HEK293 (cell line): ENCODE results near the gene EME2.
A peak's percentile ranks its signal among the peaks of the same experiment; 100 is the strongest.

ENCODE experiments used
- CTCF ChIA-PET: fragments of 350-600 bp; formaldehyde crosslinking; extraction: SDS; loops from one replicate; lab custom pipeline; 2021; ENCODE audit warnings: antibody characterized with exemption; lab: Yijun Ruan, JAX
- POLR2A ChIA-PET: fragments of 300-600 bp; formaldehyde crosslinking; extraction: SDS; loops from one replicate; lab custom pipeline; 2020; ENCODE audit warnings: antibody characterized with exemption, inconsistent platforms; lab: Yijun Ruan, JAX
- H3K27ac ChIP-seq: fragments of 200-500 bp; sonication (Bioruptor generic); 2 replicates; pipeline ENCODE4 v1.5.1; 2014; ENCODE audit warnings: low read depth, low read length, control low read depth, inconsistent platforms; ENCODE audit errors: extremely low read depth
- H3K36me3 ChIP-seq, 2 experiments: fragments of 200-500 bp in 1 of 2; sonication (Bioruptor generic) in 1 of 2; 1 replicate in 1 of 2; 2 replicates in 1 of 2; pipeline ENCODE4 v1.5.1; 2014 to 2017; ENCODE audit warnings: inconsistent platforms in 2 of 2, low read length in 2 of 2; ENCODE audit not compliant: control insufficient read depth in 2 of 2, insufficient read depth in 1 of 2
- H3K4me1 ChIP-seq: fragments of 200-500 bp; sonication (Bioruptor generic); 2 replicates; pipeline ENCODE4 v1.5.1; 2014; ENCODE audit warnings: mild to moderate bottlenecking, low read length, inconsistent platforms; ENCODE audit not compliant: control insufficient read depth, insufficient read depth
- H3K4me3 ChIP-seq: 2 replicates; pipeline ENCODE4 v1.5.1; 2011; ENCODE audit warnings: low read depth, mild to moderate bottlenecking, control low read depth, low read length, moderate library complexity
- H3K9me3 ChIP-seq: fragments of 200-500 bp; sonication (Bioruptor generic); 2 replicates; pipeline ENCODE4 v1.5.1; 2014; ENCODE audit warnings: low read depth, low read length, inconsistent platforms; ENCODE audit not compliant: control insufficient read depth, insufficient read depth
- ATF2 ChIP-seq: fragments of 450-650 bp; formaldehyde crosslinking; IDR thresholded peaks from 2 replicates; pipeline ENCODE4 v1.5.1; 2016; ENCODE audit warnings: missing biosample characterization, missing genetic modification characterization, low read depth
- GLI4 ChIP-seq: fragments of 450-650 bp; formaldehyde crosslinking; IDR thresholded peaks from 2 replicates; pipeline ENCODE4 v1.5.1; 2016; ENCODE audit warnings: missing biosample characterization, missing genetic modification characterization
- IKZF3 ChIP-seq: fragments of 450-650 bp; IDR thresholded peaks from 2 replicates; pipeline ENCODE4 v1.5.0; 2018; ENCODE audit warnings: missing biosample characterization, mild to moderate bottlenecking, missing genetic modification characterization, moderate library complexity
- PRDM2 ChIP-seq: fragments of 450-650 bp; formaldehyde crosslinking; IDR thresholded peaks from 2 replicates; pipeline ENCODE4 v1.5.1; 2016; ENCODE audit warnings: missing biosample characterization, missing genetic modification characterization, borderline replicate concordance
- SCRT1 ChIP-seq: fragments of 450-650 bp; formaldehyde crosslinking; IDR thresholded peaks from 2 replicates; pipeline ENCODE4 v1.5.1; 2016; ENCODE audit warnings: missing biosample characterization, missing genetic modification characterization, borderline replicate concordance
- SP7 ChIP-seq: fragments of 450-650 bp; formaldehyde crosslinking; IDR thresholded peaks from 2 replicates; pipeline ENCODE4 v1.5.1; 2016; ENCODE audit warnings: missing biosample characterization, missing genetic modification characterization
- TRIM28 ChIP-seq: IDR thresholded peaks from 2 replicates; pipeline ENCODE4 v1.6.1; 2011; ENCODE audit warnings: low read length, control low read depth, borderline replicate concordance
- ZNF10 ChIP-seq: fragments of 450-650 bp; formaldehyde crosslinking; IDR thresholded peaks from 2 replicates; pipeline ENCODE4 v1.5.1; 2017; ENCODE audit warnings: missing biosample characterization, missing genetic modification characterization
- ZNF112 ChIP-seq: fragments of 450-650 bp; formaldehyde crosslinking; IDR thresholded peaks from 2 replicates; pipeline ENCODE4 v1.5.0; 2017; ENCODE audit warnings: missing biosample characterization, missing genetic modification characterization
- ZNF140 ChIP-seq: fragments of 450-650 bp; formaldehyde crosslinking; IDR thresholded peaks from 2 replicates; pipeline ENCODE4 v1.5.1; 2016; ENCODE audit warnings: missing biosample characterization, missing genetic modification characterization
- ZNF146 ChIP-seq: fragments of 450-650 bp; formaldehyde crosslinking; IDR thresholded peaks from 2 replicates; pipeline ENCODE4 v1.5.1; 2016; ENCODE audit warnings: missing biosample characterization, missing genetic modification characterization
- ZNF184 ChIP-seq: fragments of 450-650 bp; IDR thresholded peaks from 2 replicates; pipeline ENCODE4 v1.5.1; 2018; ENCODE audit warnings: missing biosample characterization, mild to moderate bottlenecking, missing genetic modification characterization
- ZNF211 ChIP-seq: fragments of 450-650 bp; formaldehyde crosslinking; IDR thresholded peaks from 2 replicates; pipeline ENCODE4 v1.5.1; 2016; ENCODE audit warnings: low read depth, missing biosample characterization, missing genetic modification characterization
- ZNF354C ChIP-seq: fragments of 450-650 bp; formaldehyde crosslinking; IDR thresholded peaks from 2 replicates; pipeline ENCODE4 v1.5.1; 2016; ENCODE audit warnings: missing biosample characterization, missing genetic modification characterization, low read depth, borderline replicate concordance
- ZNF362 ChIP-seq: fragments of 450-650 bp; formaldehyde crosslinking; IDR thresholded peaks from 2 replicates; pipeline ENCODE4 v1.5.1; 2016; ENCODE audit warnings: missing biosample characterization, missing genetic modification characterization
- ZNF37A ChIP-seq: fragments of 450-650 bp; IDR thresholded peaks from 2 replicates; pipeline ENCODE4 v1.5.1; 2018; ENCODE audit warnings: missing biosample characterization, missing genetic modification characterization
- ZNF580 ChIP-seq: fragments of 450-650 bp; formaldehyde crosslinking; IDR thresholded peaks from 2 replicates; pipeline ENCODE4 v1.5.1; 2016; ENCODE audit warnings: missing biosample characterization, missing genetic modification characterization
- ZNF664 ChIP-seq: fragments of 450-650 bp; formaldehyde crosslinking; IDR thresholded peaks from 2 replicates; pipeline ENCODE4 v1.5.1; 2016; ENCODE audit warnings: missing biosample characterization, missing genetic modification characterization
- ZNF701 ChIP-seq: fragments of 450-650 bp; formaldehyde crosslinking; IDR thresholded peaks from 2 replicates; pipeline ENCODE4 v1.5.1; 2016; ENCODE audit warnings: missing biosample characterization, missing genetic modification characterization
- ZNF776 ChIP-seq: fragments of 450-650 bp; formaldehyde crosslinking; IDR thresholded peaks from 2 replicates; pipeline ENCODE4 v1.5.0; 2017; ENCODE audit warnings: missing biosample characterization, missing genetic modification characterization, borderline replicate concordance
- ZSCAN30 ChIP-seq: fragments of 450-650 bp; IDR thresholded peaks from 2 replicates; pipeline ENCODE4 v1.5.1; 2018; ENCODE audit warnings: missing biosample characterization, mild to moderate bottlenecking, missing genetic modification characterization, moderate library complexity
- ZSCAN5A ChIP-seq: fragments of 450-650 bp; formaldehyde crosslinking; IDR thresholded peaks from 2 replicates; pipeline ENCODE4 v1.5.1; 2016; ENCODE audit warnings: missing biosample characterization, missing genetic modification characterization

Gene EME2

GRCh38 chr16:1818204-1818872 is 45.7 kb downstream of the EME2 start (continued):
- TF ChIP-seq PRDM2 (tag by site-specific recombination) (no peak), ZNF701 (tag by site-specific recombination) (no peak), IKZF3 (no peak), GLI4 (tag by site-specific recombination) (no peak), ZNF776 (tag by site-specific recombination) (no peak), ZNF112 (tag by site-specific recombination) (no peak)

- Histone ChIP-seq H3K36me3 (peaks cover 0 to 67% of the 10 kb centered on the region in 2 experiments; a peak in 2 of 3 replicates), H3K4me1 (no peaks in the 10 kb centered on the region), H3K4me3 (no peak overlapping the region)
- TF ChIP-seq SCRT1 (0 out of 2 replicates have a peak, but pooled peaks have one; percentile 2), ZSCAN30 (tag by site-specific recombination) (no peak), ZNF146 (tag by site-specific recombination) (no peak), TRIM28 (no peak)
- TF ChIP-seq, all 188 proteins: peak for 1
- no peaks in the 10 kb centered on the region for H3K9me3 ChIP-seq
- H3K27ac ChIP-seq, result no peak overlapping the region
- CTCF ChIA-PET, result no interaction called here
- POLR2A ChIA-PET, result no interaction called here
Observed at GRCh38 chr16:1818873-1819525, 46.4 kb downstream of the EME2 start.

- H3K4me1 ChIP-seq, result no peaks in the 10 kb centered on the region
- no peaks in the 10 kb centered on the region for H3K9me3 ChIP-seq
- no peak overlapping the region for H3K27ac ChIP-seq
- peaks cover 0 to 67% of the 10 kb centered on the region in 2 experiments; a peak in 2 of 3 replicates for H3K36me3 ChIP-seq
- TF ChIP-seq ZNF140 (tag by site-specific recombination), result no peak
- no peak for TF ChIP-seq ZNF354C (tag by site-specific recombination)
- no peak for TF ChIP-seq ZNF184 (tag by site-specific recombination)
- TF ChIP-seq ZNF362 (tag by site-specific recombination), result no peak
- no peak for TF ChIP-seq ZNF664 (tag by site-specific recombination)
- TF ChIP-seq ZSCAN5A, result no peak
- TF ChIP-seq ZNF10 (tag by site-specific recombination), result no peak
- no peak for TF ChIP-seq SCRT1
- no peak for TF ChIP-seq ZNF211 (tag by site-specific recombination)
- no peak for TF ChIP-seq ATF2 (tag by site-specific recombination)
- no peak for TF ChIP-seq ZNF37A (tag by site-specific recombination)
- no peak for TF ChIP-seq SP7
- no peak for TF ChIP-seq ZNF580
- TF ChIP-seq, all 188 proteins: peak for 0
- ChIA-PET CTCF (no interaction called here), POLR2A (interaction anchor here (1.6 kb wide), 1 partner anchor 26 kb away, joined by 4 read pairs; the partner anchor contains the start of gene IGFALS)
- H3K4me3 ChIP-seq, result no peak overlapping the region
Observed at GRCh38 chr16:1819611-1820010, 47.0 kb downstream of the EME2 start.
